ENCODE data around the gene SLC7A11. TPM values are rescaled to one million over a fixed set of nuclear protein-coding genes. Genes with fewer than 3 reads are reported as not detected.

Gene SLC7A11
- total RNA-seq, 4 donors from 2014 or later: 6.2 to 39.8 (median 8.8) TPM

GRCh38 chr4:138256608-138257007 lies 14.5 kb upstream of the SLC7A11 start:
- intact Hi-C loops (cut with DNase I): no loop called here
- no peaks in the 10 kb centered on the region for H3K27me3 ChIP-seq
- H3K4me3 ChIP-seq (replicated peaks in 1 of 3): no peak overlapping the region
- DNase-seq: no peak
- TF ChIP-seq, protein P1, sequence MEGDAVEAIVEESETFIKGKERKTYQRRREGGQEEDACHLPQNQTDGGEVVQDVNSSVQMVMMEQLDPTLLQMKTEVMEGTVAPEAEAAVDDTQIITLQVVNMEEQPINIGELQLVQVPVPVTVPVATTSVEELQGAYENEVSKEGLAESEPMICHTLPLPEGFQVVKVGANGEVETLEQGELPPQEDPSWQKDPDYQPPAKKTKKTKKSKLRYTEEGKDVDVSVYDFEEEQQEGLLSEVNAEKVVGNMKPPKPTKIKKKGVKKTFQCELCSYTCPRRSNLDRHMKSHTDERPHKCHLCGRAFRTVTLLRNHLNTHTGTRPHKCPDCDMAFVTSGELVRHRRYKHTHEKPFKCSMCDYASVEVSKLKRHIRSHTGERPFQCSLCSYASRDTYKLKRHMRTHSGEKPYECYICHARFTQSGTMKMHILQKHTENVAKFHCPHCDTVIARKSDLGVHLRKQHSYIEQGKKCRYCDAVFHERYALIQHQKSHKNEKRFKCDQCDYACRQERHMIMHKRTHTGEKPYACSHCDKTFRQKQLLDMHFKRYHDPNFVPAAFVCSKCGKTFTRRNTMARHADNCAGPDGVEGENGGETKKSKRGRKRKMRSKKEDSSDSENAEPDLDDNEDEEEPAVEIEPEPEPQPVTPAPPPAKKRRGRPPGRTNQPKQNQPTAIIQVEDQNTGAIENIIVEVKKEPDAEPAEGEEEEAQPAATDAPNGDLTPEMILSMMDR (IDR thresholded peaks at IDR 0.05): no peak
- no peak for TF ChIP-seq POLR2A (IDR thresholded peaks at IDR 0.05)
- WGBS, 2 donors: 93 to 95% methylated on average over 5 of the region's 5 CpGs
- no peaks in the 10 kb centered on the region for H3K4me1 ChIP-seq
- no peak overlapping the region for H3K27ac ChIP-seq
- H3K36me3 ChIP-seq: no peaks in the 10 kb centered on the region
- H3K9me3 ChIP-seq: no peaks in the 10 kb centered on the region

DNA sequence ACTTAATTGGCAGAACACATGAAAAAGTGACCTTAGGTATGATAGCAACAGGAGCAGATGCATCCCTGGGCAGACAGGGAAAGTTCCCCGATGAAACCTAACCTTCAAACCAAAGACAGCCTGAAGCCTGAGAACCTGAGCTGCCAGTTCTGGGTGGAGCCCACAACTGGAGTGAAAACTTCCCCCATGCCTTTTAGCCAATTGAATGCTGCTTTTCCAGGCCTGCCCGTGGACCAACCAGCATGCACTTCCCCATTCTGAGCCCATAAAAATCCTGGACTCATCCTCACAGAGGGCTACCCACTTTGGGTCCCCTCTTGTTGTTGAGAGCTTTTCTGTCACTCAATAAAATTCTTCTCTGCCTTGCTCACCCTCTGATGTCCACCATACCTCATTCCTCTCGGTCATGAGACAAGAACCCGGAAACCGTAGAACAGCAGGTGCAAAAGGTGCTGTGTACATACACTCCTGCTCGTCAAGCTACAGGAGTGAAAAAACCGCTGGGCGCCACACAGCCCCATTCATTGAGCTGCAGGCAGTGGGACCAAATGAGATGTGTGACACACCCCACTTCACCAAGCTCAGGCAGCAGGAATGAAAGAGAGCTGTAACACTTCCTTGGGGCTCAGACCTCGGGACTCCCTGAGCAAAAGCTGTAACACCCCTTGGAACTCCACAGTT lies 13.9 kb upstream of the SLC7A11 start:
- intact Hi-C loops (cut with DNase I): no loop called here

DNA sequence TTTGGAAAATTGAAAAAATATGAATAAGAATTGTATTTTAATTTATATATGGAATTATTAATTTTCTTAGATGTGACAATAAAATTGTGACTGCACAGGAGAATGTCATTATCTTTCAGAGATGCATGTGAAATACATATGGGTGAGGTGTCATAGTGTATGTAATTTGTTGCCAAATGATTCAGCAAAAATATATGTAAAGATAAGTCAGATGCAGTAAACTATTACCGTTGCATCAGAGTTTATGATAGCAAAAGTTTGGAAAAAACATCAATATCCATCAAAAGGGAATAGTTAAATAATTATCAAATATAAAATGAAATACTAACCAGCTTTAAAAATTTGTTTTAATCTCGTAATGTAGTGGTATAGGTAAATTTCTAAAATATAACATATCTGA lies 10.4 kb upstream of the SLC7A11 start:
- intact Hi-C loops (cut with DNase I): no loop called here
- WGBS, 2 donors: 92 to 94% methylated on average over 2 of the region's 2 CpGs
- no peak overlapping the region for H3K27ac ChIP-seq

More for the DNA sequence above, 13.9 kb upstream of the SLC7A11 start:
- no peak for DNase-seq
- WGBS, 2 donors: 92 to 93% methylated on average over 9 of the region's 9 CpGs
- H3K27ac ChIP-seq: no peak overlapping the region
- no peaks in the 10 kb centered on the region for H3K9me3 ChIP-seq
- TF ChIP-seq, protein P1 (IDR thresholded peaks at IDR 0.05): no peak
- TF ChIP-seq POLR2A (IDR thresholded peaks at IDR 0.05): no peak
- no peak overlapping the region for H3K4me3 ChIP-seq (replicated peaks in 1 of 3)
- no peaks in the 10 kb centered on the region for H3K4me1 ChIP-seq
- no peaks in the 10 kb centered on the region for H3K36me3 ChIP-seq
- H3K27me3 ChIP-seq: no peaks in the 10 kb centered on the region

DNA sequence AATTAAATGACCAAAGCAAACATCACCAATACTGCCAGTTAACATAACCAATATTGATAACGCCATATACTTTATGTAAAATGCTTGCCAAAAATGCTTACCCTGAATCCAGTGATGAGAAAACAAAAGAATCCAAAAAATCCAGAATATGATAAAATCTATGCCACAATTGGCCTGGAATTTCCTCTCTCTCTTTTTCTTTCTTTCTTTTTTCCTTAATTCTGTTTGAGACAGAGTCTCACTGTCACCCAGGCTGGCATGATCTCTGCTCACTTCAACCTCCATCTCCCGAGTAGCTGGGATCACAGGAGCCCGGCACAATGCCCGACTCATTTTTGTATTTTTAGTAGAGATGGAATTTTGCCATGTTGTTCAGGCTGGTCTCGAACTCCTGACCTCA lies 9.8 kb upstream of the SLC7A11 start:
- intact Hi-C loops (cut with DNase I): no loop called here
- no peak for TF ChIP-seq POLR2A (IDR thresholded peaks at IDR 0.05)
- TF ChIP-seq, protein P1 (IDR thresholded peaks at IDR 0.05): no peak
- Histone ChIP-seq H3K9me3 (no peaks in the 10 kb centered on the region), H3K27ac (no peak overlapping the region), H3K36me3 (no peaks in the 10 kb centered on the region), H3K4me3 (replicated peaks in 1 of 3) (no peak overlapping the region), H3K27me3 (no peaks in the 10 kb centered on the region), H3K4me1 (no peaks in the 10 kb centered on the region)
- no peak for DNase-seq
- 91 to 92% methylated on average over 5 of the region's 5 CpGs for WGBS, 2 donors

More for the DNA sequence above, 10.4 kb upstream of the SLC7A11 start:
- no peaks in the 10 kb centered on the region for H3K4me1 ChIP-seq
- H3K27me3 ChIP-seq: no peaks in the 10 kb centered on the region
- TF ChIP-seq, protein P1 (IDR thresholded peaks at IDR 0.05): no peak
- no peak for TF ChIP-seq POLR2A (IDR thresholded peaks at IDR 0.05)
- no peaks in the 10 kb centered on the region for H3K9me3 ChIP-seq
- no peak for DNase-seq
- no peaks in the 10 kb centered on the region for H3K36me3 ChIP-seq
- no peak overlapping the region for H3K4me3 ChIP-seq (replicated peaks in 1 of 3)

GRCh38 chr4:138249132-138249531 lies 7.0 kb upstream of the SLC7A11 start:
- Histone ChIP-seq H3K4me1 (no peaks in the 10 kb centered on the region), H3K9me3 (no peaks in the 10 kb centered on the region), H3K36me3 (no peaks in the 10 kb centered on the region), H3K27me3 (no peaks in the 10 kb centered on the region), H3K4me3 (replicated peaks in 1 of 3) (no peak overlapping the region), H3K27ac (no peak overlapping the region)
- TF ChIP-seq, protein P1 (IDR thresholded peaks at IDR 0.05): no peak
- no peak for TF ChIP-seq POLR2A (IDR thresholded peaks at IDR 0.05)
- intact Hi-C loops (cut with DNase I): no loop called here
- 60 to 62% methylated on average over 2 of the region's 2 CpGs for WGBS, 2 donors
- no peak for DNase-seq

All from thyroid gland (tissue), 4 donors.